HepG2 (cell line): Measurements from ENCODE around the gene HLA-DRB1. TPM values are rescaled to one million over a fixed set of nuclear protein-coding genes. Genes with fewer than 3 reads are reported as not detected.

Experiments
- AKAP8 ChIP-seq: sonication (generic); formaldehyde crosslinking; IDR thresholded peaks from 2 replicates; pipeline ENCODE4 v1.5.1; 2020; ENCODE audit warnings: mild to moderate bottlenecking, missing genetic modification reagents
- HNRNPUL1 ChIP-seq: fragments of 200-400 bp; formaldehyde crosslinking; IDR thresholded peaks from 2 replicates; pipeline ENCODE4 v1.6.1; 2017; ENCODE audit warnings: low read depth, mild to moderate bottlenecking, low read length, moderate library complexity
- KDM6A ChIP-seq: IDR thresholded peaks from 2 replicates; pipeline ENCODE4 v1.6.1; 2016; ENCODE audit warnings: low read depth
- MXD4 ChIP-seq: IDR thresholded peaks from 2 replicates; pipeline ENCODE4 v1.6.1; 2016; ENCODE audit warnings: mild to moderate bottlenecking, missing biosample characterization, missing genetic modification reagents
- RAD51 ChIP-seq: fragments of 450-650 bp; IDR thresholded peaks from 2 replicates; pipeline ENCODE4 v1.6.1; 2016; ENCODE audit warnings: borderline replicate concordance
- SATB2 ChIP-seq: sonication (generic); formaldehyde crosslinking; IDR thresholded peaks from 2 replicates; pipeline ENCODE4 v1.5.0; 2020; ENCODE audit warnings: missing genetic modification reagents
- SIX1 ChIP-seq: sonication (generic); formaldehyde crosslinking; IDR thresholded peaks from 2 replicates; pipeline ENCODE4 v1.4.0; 2020; ENCODE audit warnings: missing genetic modification reagents, borderline replicate concordance
- U2AF2 ChIP-seq: fragments of 200-400 bp; formaldehyde crosslinking; IDR thresholded peaks from 2 replicates; pipeline ENCODE4 v1.6.1; 2017; ENCODE audit warnings: low read depth, mild to moderate bottlenecking, low read length
- ZBTB33 ChIP-seq: sonication (generic); formaldehyde crosslinking; IDR thresholded peaks from 2 replicates; pipeline ENCODE4 v1.4.0; 2020; ENCODE audit warnings: missing genetic modification reagents
- ZNF136 ChIP-seq: sonication (generic); formaldehyde crosslinking; IDR thresholded peaks from 2 replicates; pipeline ENCODE4 v1.8.1; 2022; ENCODE audit warnings: low read depth, mild to moderate bottlenecking, moderate library complexity, missing genetic modification reagents
- ZNF232 ChIP-seq: sonication (generic); formaldehyde crosslinking; IDR thresholded peaks from 2 replicates; pipeline ENCODE4 v1.4.0; 2020; ENCODE audit warnings: missing genetic modification reagents, borderline replicate concordance
- ZNF407 ChIP-seq: sonication (generic); formaldehyde crosslinking; IDR thresholded peaks from one replicate; pipeline ENCODE4 v1.5.1; 2020; ENCODE audit warnings: mild to moderate bottlenecking, missing genetic modification reagents; ENCODE audit errors: not compliant biosample characterization
- polyA plus RNA-seq, 8 experiments: library from polyadenylated mRNA; depleted of rRNA in 3 of 8; stranded (reverse) in 7 of 8; unstranded in 1 of 8; fragments of >200 nt; fragmentation: Illumina TruSeq in 4 of 8; extraction: Trizol in 4 of 8; gene quantifications; 2 replicates each; pipeline versions ENCODE4 v1.2.1 to v1.2.3, GENCODE V29; 2011 to 2016; ENCODE audit warnings: low read depth in 4 of 8, missing spikeins in 1 of 8, mixed read lengths in 1 of 8; ENCODE audit not compliant: insufficient read depth in 1 of 8
- total RNA-seq, 5 experiments: library from RNA; depleted of rRNA; stranded (reverse); fragments of >200 nt; fragmentation: Illumina TruSeq; extraction: Trizol; gene quantifications; 2 replicates each; pipeline ENCODE4 v1.2.3, GENCODE V29; 2016; ENCODE audit warnings: low read depth in 1 of 5
- TF ChIP-seq, protein P1 (sequence below): sonication (generic); formaldehyde crosslinking; IDR thresholded peaks from 2 replicates; pipeline ENCODE4 v1.8.0; 2022; ENCODE audit warnings: mild to moderate bottlenecking, missing genetic modification reagents

HLA-DRB1 gene
- total and polyA plus RNA-seq, 2 of the 13 experiments (the other 11 are each of a cell fraction or from before 2014, with no cell fraction given) = 0.09 TPM; not detected in 1

- no peak for TF ChIP-seq ZNF407
- TF ChIP-seq, protein P1, sequence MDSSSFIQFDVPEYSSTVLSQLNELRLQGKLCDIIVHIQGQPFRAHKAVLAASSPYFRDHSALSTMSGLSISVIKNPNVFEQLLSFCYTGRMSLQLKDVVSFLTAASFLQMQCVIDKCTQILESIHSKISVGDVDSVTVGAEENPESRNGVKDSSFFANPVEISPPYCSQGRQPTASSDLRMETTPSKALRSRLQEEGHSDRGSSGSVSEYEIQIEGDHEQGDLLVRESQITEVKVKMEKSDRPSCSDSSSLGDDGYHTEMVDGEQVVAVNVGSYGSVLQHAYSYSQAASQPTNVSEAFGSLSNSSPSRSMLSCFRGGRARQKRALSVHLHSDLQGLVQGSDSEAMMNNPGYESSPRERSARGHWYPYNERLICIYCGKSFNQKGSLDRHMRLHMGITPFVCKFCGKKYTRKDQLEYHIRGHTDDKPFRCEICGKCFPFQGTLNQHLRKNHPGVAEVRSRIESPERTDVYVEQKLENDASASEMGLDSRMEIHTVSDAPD (CRISPR knock-in tag) = no peak
- TF ChIP-seq KDM6A (CRISPR knock-in tag) = no peak
- no peak for TF ChIP-seq MXD4 (CRISPR knock-in tag)
- no peak for TF ChIP-seq ZNF136 (CRISPR knock-in tag)
- no peak for TF ChIP-seq ZNF232 (CRISPR knock-in tag)
- no peak for TF ChIP-seq HNRNPUL1
- TF ChIP-seq SIX1 (CRISPR knock-in tag) = no peak
- no peak for TF ChIP-seq AKAP8 (CRISPR knock-in tag)
- TF ChIP-seq SATB2 (CRISPR knock-in tag) = no peak
- no peak for TF ChIP-seq U2AF2
- no peak for TF ChIP-seq RAD51
- TF ChIP-seq ZBTB33 (CRISPR knock-in tag) = no peak
Observed at GRCh38 chr6:32570363-32570905, 19.2 kb downstream of the HLA-DRB1 start (continued).
